GM18519 (cell line): ENCODE results near the gene PRSS12.

Experiments used
- ATAC-seq: cut with Tn5 transposase; IDR thresholded peaks from one replicate; pipeline ENCODE4 v1.9.1; 2021; ENCODE audit warnings: mild to moderate bottlenecking, moderate library complexity; ENCODE audit not compliant: unreplicated experiment, low FRiP score

The PRSS12 gene

GRCh38 chr4:118357601-118358000 is 4.8 kb upstream of the PRSS12 start:
- no peak for ATAC-seq

- ATAC-seq: no peak
Measured at GRCh38 chr4:118356731-118357130, 3.9 kb upstream of the PRSS12 start.

- ATAC-seq: no peak
Measured at GRCh38 chr4:118356111-118356510, 3.3 kb upstream of the PRSS12 start.

- ATAC-seq: no peak
Measured at GRCh38 chr4:118354913-118355312, 2.1 kb upstream of the PRSS12 start.

GRCh38 chr4:118353534-118354030 is 779 bp upstream of the PRSS12 start:
- no peak for ATAC-seq

- peak; percentile 17 for ATAC-seq
Measured at GRCh38 chr4:118351851-118352827, 664 bp downstream of the PRSS12 start.

GRCh38 chr4:118350961-118351360 is 1.8 kb downstream of the PRSS12 start:
- ATAC-seq: no peak

- no peak for ATAC-seq
Measured at GRCh38 chr4:118348886-118349285, 3.9 kb downstream of the PRSS12 start.

- ATAC-seq: no peak
Measured at GRCh38 chr4:118346495-118346894, 6.3 kb downstream of the PRSS12 start.

- ATAC-seq: no peak
Measured at GRCh38 chr4:118345813-118346212, 7.0 kb downstream of the PRSS12 start.

GRCh38 chr4:118344801-118345200 is 8.0 kb downstream of the PRSS12 start:
- no peak for ATAC-seq

- no peak for ATAC-seq
Measured at GRCh38 chr4:118343501-118343900, 9.3 kb downstream of the PRSS12 start.

GRCh38 chr4:118340109-118340508 is 12.7 kb downstream of the PRSS12 start:
- ATAC-seq: no peak

- ATAC-seq: no peak
Measured at GRCh38 chr4:118338981-118339765, 13.6 kb downstream of the PRSS12 start.

- ATAC-seq: no peak
Measured at GRCh38 chr4:118338518-118338917, 14.3 kb downstream of the PRSS12 start.

GRCh38 chr4:118337954-118338353 is 14.8 kb downstream of the PRSS12 start:
- no peak for ATAC-seq

GRCh38 chr4:118335774-118336173 is 17.0 kb downstream of the PRSS12 start:
- no peak for ATAC-seq

GRCh38 chr4:118335324-118335723 is 17.5 kb downstream of the PRSS12 start:
- ATAC-seq: no peak

GRCh38 chr4:118331352-118331751 is 21.5 kb downstream of the PRSS12 start:
- ATAC-seq: no peak

- no peak for ATAC-seq
Measured at GRCh38 chr4:118329849-118330248, 23.0 kb downstream of the PRSS12 start.

- no peak for ATAC-seq
Measured at GRCh38 chr4:118327554-118328241, 25.1 kb downstream of the PRSS12 start.
